Measurements from ENCODE around the gene TSPAN14. TPM values are rescaled to one million over a fixed set of nuclear protein-coding genes. Genes with fewer than 3 reads are reported as not detected.

The TSPAN14 gene
- total RNA-seq, 3 donors from 2014 or later = 52.8 to 76.8 (median 74.8) TPM

- intact Hi-C loops (cut with DNase I; ENCODE audit: low total_unique reads) = no loop called here
- Histone ChIP-seq H3K27ac (no peak overlapping the region), H3K4me1 (no peaks in the 10 kb centered on the region), H3K9me3 (no peaks in the 10 kb centered on the region), H3K36me3 (no peaks in the 10 kb centered on the region), H3K27me3 (no peaks in the 10 kb centered on the region), H3K4me3 (no peak overlapping the region)
- no peak for DNase-seq (ENCODE audit: low spot score in 2 of 2)
- TF ChIP-seq POLR2A (IDR thresholded peaks at IDR 0.05) = no peak
- no peak for TF ChIP-seq POLR2AphosphoS5 (IDR thresholded peaks at IDR 0.05)
- no peak for TF ChIP-seq CTCF (IDR thresholded peaks at IDR 0.05)
These were observed 17.5 kb upstream of the TSPAN14 start for GRCh38 chr10:80436446-80437098.

DNA sequence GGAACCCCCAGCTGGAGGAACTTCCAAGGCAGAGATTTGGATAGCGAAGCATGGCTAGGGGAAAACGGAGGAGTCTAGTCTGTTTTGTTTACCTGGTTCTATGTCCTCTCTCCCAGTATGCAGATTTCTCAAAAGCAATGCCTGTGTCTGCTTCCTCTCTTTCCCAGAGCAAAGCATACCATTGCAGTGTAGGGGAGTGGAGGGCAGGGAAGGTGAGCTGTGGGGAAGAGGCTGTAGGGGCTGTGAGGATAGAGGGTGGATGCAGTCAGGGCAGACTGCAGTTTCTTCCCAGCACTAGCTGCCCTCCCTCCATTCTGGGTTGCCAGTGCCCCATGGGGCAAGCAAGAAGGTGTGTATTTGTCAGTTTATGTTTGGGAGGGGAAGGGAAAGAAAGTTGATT, 16.9 kb upstream of the TSPAN14 start:
- Histone ChIP-seq H3K36me3 (no peaks in the 10 kb centered on the region), H3K27me3 (no peaks in the 10 kb centered on the region), H3K27ac (no peak overlapping the region), H3K4me3 (no peak overlapping the region), H3K4me1 (no peaks in the 10 kb centered on the region), H3K9me3 (no peaks in the 10 kb centered on the region)
- intact Hi-C loops (cut with DNase I; ENCODE audit: low total_unique reads) = no loop called here
- no peak for TF ChIP-seq POLR2AphosphoS5 (IDR thresholded peaks at IDR 0.05)
- no peak for TF ChIP-seq POLR2A (IDR thresholded peaks at IDR 0.05)
- TF ChIP-seq CTCF (IDR thresholded peaks at IDR 0.05) = no peak
- DNase-seq (ENCODE audit: low spot score in 2 of 2) = no peak

DNA sequence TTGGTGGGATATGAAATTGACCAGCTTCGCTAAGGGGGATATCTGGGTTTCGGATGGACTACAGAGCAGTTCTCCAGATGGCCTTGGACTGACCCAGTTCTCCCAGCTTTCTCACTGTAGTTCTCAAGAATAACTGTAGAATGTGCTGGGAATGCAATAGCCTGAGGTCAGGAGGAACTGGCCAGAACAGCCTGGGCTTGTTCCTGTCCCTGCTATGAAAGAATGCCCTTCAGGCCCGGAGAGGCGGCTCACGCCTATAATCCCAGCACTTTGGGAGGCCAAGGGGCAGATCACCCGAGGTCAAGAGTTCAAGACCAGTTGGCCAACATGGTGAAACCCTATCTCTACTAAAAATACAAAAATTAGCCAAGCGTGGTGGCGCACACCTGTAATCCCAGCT, 12.3 kb upstream of the TSPAN14 start:
- Histone ChIP-seq H3K4me1 (no peaks in the 10 kb centered on the region), H3K9me3 (no peaks in the 10 kb centered on the region), H3K36me3 (no peaks in the 10 kb centered on the region), H3K27ac (no peak overlapping the region), H3K27me3 (no peaks in the 10 kb centered on the region), H3K4me3 (no peak overlapping the region)
- intact Hi-C loops (cut with DNase I; ENCODE audit: low total_unique reads) = no loop called here
- no peak for DNase-seq (ENCODE audit: low spot score in 2 of 2)
- TF ChIP-seq POLR2A (IDR thresholded peaks at IDR 0.05) (no peak), CTCF (IDR thresholded peaks at IDR 0.05) (no peak)

GRCh38 chr10:80442879-80443278, 11.2 kb upstream of the TSPAN14 start:
- intact Hi-C loops (cut with DNase I; ENCODE audit: low total_unique reads) = no loop called here
- no peaks in the 10 kb centered on the region for H3K27me3 ChIP-seq
- no peaks in the 10 kb centered on the region for H3K4me1 ChIP-seq
- no peaks in the 10 kb centered on the region for H3K9me3 ChIP-seq
- H3K36me3 ChIP-seq = no peaks in the 10 kb centered on the region
- no peak overlapping the region for H3K27ac ChIP-seq
- no peak for TF ChIP-seq POLR2AphosphoS5 (IDR thresholded peaks at IDR 0.05)
- TF ChIP-seq POLR2A (IDR thresholded peaks at IDR 0.05) = no peak
- TF ChIP-seq CTCF (IDR thresholded peaks at IDR 0.05) = no peak
- DNase-seq (ENCODE audit: low spot score in 2 of 2) = no peak
- H3K4me3 ChIP-seq = no peak overlapping the region

GRCh38 chr10:80443531-80443974, 10.6 kb upstream of the TSPAN14 start:
- Histone ChIP-seq H3K9me3 (no peaks in the 10 kb centered on the region), H3K4me1 (no peaks in the 10 kb centered on the region), H3K4me3 (no peak overlapping the region), H3K27ac (peak overlapping the region in 1 of 2 donors; percentile 30), H3K27me3 (no peaks in the 10 kb centered on the region), H3K36me3 (no peaks in the 10 kb centered on the region)
- DNase-seq (ENCODE audit: low spot score in 2 of 2) = no peak
- TF ChIP-seq CTCF (IDR thresholded peaks at IDR 0.05) (peak in 2 of 3 donors; percentile 20 to 22), POLR2AphosphoS5 (IDR thresholded peaks at IDR 0.05) (no peak), POLR2A (IDR thresholded peaks at IDR 0.05) (no peak)
- intact Hi-C loops (cut with DNase I; ENCODE audit: low total_unique reads) = no loop called here
